GM21381 (cell line): ENCODE measurements around the gene SPATA6.
"Not testable (repeated sequence)": the region's sequence is repeated elsewhere in the genome, so short reads cannot be mapped to it uniquely, and the experiment has no call there.

Experiments used
- ATAC-seq: cut with Tn5 transposase; IDR thresholded peaks from one replicate; pipeline ENCODE4 v1.9.1; 2021; ENCODE audit warnings: mild to moderate bottlenecking, moderate library complexity; ENCODE audit not compliant: unreplicated experiment

The SPATA6 gene

GRCh38 chr1:48362901-48363300, 109.1 kb downstream of the SPATA6 start:
- no peak for ATAC-seq

- no peak for ATAC-seq
Measured at GRCh38 chr1:48356901-48357300, 115.1 kb downstream of the SPATA6 start.

GRCh38 chr1:48344373-48344772, 127.6 kb downstream of the SPATA6 start:
- ATAC-seq, result no peak

- no peak for ATAC-seq
Measured at GRCh38 chr1:48341221-48341620, 130.8 kb downstream of the SPATA6 start.

GRCh38 chr1:48338257-48338656, 133.7 kb downstream of the SPATA6 start:
- ATAC-seq, result no peak

- ATAC-seq, result no peak
Measured at GRCh38 chr1:48333316-48333715, 138.7 kb downstream of the SPATA6 start.

GRCh38 chr1:48332115-48332514, 139.9 kb downstream of the SPATA6 start:
- ATAC-seq, result no peak

GRCh38 chr1:48329905-48330304, 142.1 kb downstream of the SPATA6 start:
- no peak for ATAC-seq

- ATAC-seq, result no peak
Measured at GRCh38 chr1:48329486-48329885, 142.5 kb downstream of the SPATA6 start.

- not testable (repeated sequence) for ATAC-seq
Measured at GRCh38 chr1:48311829-48312228, 160.2 kb downstream of the SPATA6 start.

GRCh38 chr1:48309564-48310082, 162.4 kb downstream of the SPATA6 start:
- ATAC-seq, result no peak

- ATAC-seq, result no peak
Measured at GRCh38 chr1:48302652-48303051, 169.4 kb downstream of the SPATA6 start.

GRCh38 chr1:48294656-48295055, 177.3 kb downstream of the SPATA6 start:
- no peak for ATAC-seq

GRCh38 chr1:48294094-48294493, 177.9 kb downstream of the SPATA6 start:
- ATAC-seq, result not testable (repeated sequence)

GRCh38 chr1:48292706-48293105, 179.3 kb downstream of the SPATA6 start:
- no peak for ATAC-seq

- no peak for ATAC-seq
Measured at GRCh38 chr1:48291421-48291820, 180.6 kb downstream of the SPATA6 start.

GRCh38 chr1:48285525-48285924, 186.5 kb downstream of the SPATA6 start:
- no peak for ATAC-seq

GRCh38 chr1:48284696-48285420, 187.1 kb downstream of the SPATA6 start:
- not testable (repeated sequence) for ATAC-seq

- ATAC-seq, result not testable (repeated sequence)
Measured at GRCh38 chr1:48282329-48282728, 189.7 kb downstream of the SPATA6 start.

- not testable (repeated sequence) for ATAC-seq
Measured at GRCh38 chr1:48277437-48277836, 194.6 kb downstream of the SPATA6 start.

GRCh38 chr1:48266576-48266975, 205.4 kb downstream of the SPATA6 start:
- ATAC-seq, result no peak

- ATAC-seq, result no peak
Measured at GRCh38 chr1:48263041-48263440, 209.0 kb downstream of the SPATA6 start.
